ENCODE data around the gene EPB41L4A.

The EPB41L4A gene

GRCh38 chr5:112160652-112161391, 258.3 kb downstream of the EPB41L4A start:
- peak; percentile 84 to 91 for DNase-seq (ENCODE audit: low read depth in 2 of 2)

GRCh38 chr5:112159435-112159834, 259.6 kb downstream of the EPB41L4A start:
- DNase-seq (ENCODE audit: low read depth in 2 of 2): no peak

- DNase-seq (ENCODE audit: low read depth in 2 of 2): no peak
Observed at GRCh38 chr5:112156211-112156610, 262.9 kb downstream of the EPB41L4A start.

- DNase-seq (ENCODE audit: low read depth in 2 of 2): no peak
Observed at GRCh38 chr5:112154940-112155686, 264.0 kb downstream of the EPB41L4A start.

- no peak for DNase-seq (ENCODE audit: low read depth in 2 of 2)
Observed at GRCh38 chr5:112149727-112150126, 269.4 kb downstream of the EPB41L4A start.

GRCh38 chr5:112146323-112147226, 272.5 kb downstream of the EPB41L4A start:
- DNase-seq (ENCODE audit: low read depth in 2 of 2): peak in 1 of 2 donors; percentile 23

GRCh38 chr5:112143690-112144089, 275.4 kb downstream of the EPB41L4A start:
- DNase-seq (ENCODE audit: low read depth in 2 of 2): no peak

GRCh38 chr5:112142769-112143270, 276.3 kb downstream of the EPB41L4A start:
- no peak for DNase-seq (ENCODE audit: low read depth in 2 of 2)

GRCh38 chr5:112141582-112141981, 277.5 kb downstream of the EPB41L4A start:
- no peak for DNase-seq (ENCODE audit: low read depth in 2 of 2)

- no peak for DNase-seq (ENCODE audit: low read depth in 2 of 2)
Observed at GRCh38 chr5:112138526-112138925, 280.6 kb downstream of the EPB41L4A start.

- DNase-seq (ENCODE audit: low read depth in 2 of 2): no peak
Observed at GRCh38 chr5:112136773-112137172, 282.3 kb downstream of the EPB41L4A start.

GRCh38 chr5:112127861-112128260, 291.2 kb downstream of the EPB41L4A start:
- no peak for DNase-seq (ENCODE audit: low read depth in 2 of 2)

GRCh38 chr5:112126982-112127381, 292.1 kb downstream of the EPB41L4A start:
- no peak for DNase-seq (ENCODE audit: low read depth in 2 of 2)

- DNase-seq (ENCODE audit: low read depth in 2 of 2): no peak
Observed at GRCh38 chr5:112125903-112126302, 293.2 kb downstream of the EPB41L4A start.

- DNase-seq (ENCODE audit: low read depth in 2 of 2): no peak
Observed at GRCh38 chr5:112124788-112125187, 294.3 kb downstream of the EPB41L4A start.

GRCh38 chr5:112123086-112123485, 296.0 kb downstream of the EPB41L4A start:
- no peak for DNase-seq (ENCODE audit: low read depth in 2 of 2)

GRCh38 chr5:112122353-112122752, 296.7 kb downstream of the EPB41L4A start:
- no peak for DNase-seq (ENCODE audit: low read depth in 2 of 2)

GRCh38 chr5:112121258-112121657, 297.8 kb downstream of the EPB41L4A start:
- DNase-seq (ENCODE audit: low read depth in 2 of 2): no peak

- no peak for DNase-seq (ENCODE audit: low read depth in 2 of 2)
Observed at GRCh38 chr5:112119969-112120368, 299.1 kb downstream of the EPB41L4A start.

GRCh38 chr5:112119508-112119907, 299.6 kb downstream of the EPB41L4A start:
- no peak for DNase-seq (ENCODE audit: low read depth in 2 of 2)

- DNase-seq (ENCODE audit: low read depth in 2 of 2): no peak
Observed at GRCh38 chr5:112117551-112117950, 301.5 kb downstream of the EPB41L4A start.

- no peak for DNase-seq (ENCODE audit: low read depth in 2 of 2)
Observed at GRCh38 chr5:112116371-112116770, 302.7 kb downstream of the EPB41L4A start.
